GM12891 (cell line): ENCODE data around the gene MED20.

ENCODE experiments used
- POLR2A ChIP-seq: IDR thresholded peaks from 2 replicates; pipeline ENCODE4 v1.6.1; 2011; ENCODE audit warnings: low read depth, low read length, control low read depth
- POLR2AphosphoS5 ChIP-seq: IDR thresholded peaks from 2 replicates; pipeline ENCODE4 v1.6.1; 2011; ENCODE audit warnings: low read depth, low read length, control low read depth

DNA sequence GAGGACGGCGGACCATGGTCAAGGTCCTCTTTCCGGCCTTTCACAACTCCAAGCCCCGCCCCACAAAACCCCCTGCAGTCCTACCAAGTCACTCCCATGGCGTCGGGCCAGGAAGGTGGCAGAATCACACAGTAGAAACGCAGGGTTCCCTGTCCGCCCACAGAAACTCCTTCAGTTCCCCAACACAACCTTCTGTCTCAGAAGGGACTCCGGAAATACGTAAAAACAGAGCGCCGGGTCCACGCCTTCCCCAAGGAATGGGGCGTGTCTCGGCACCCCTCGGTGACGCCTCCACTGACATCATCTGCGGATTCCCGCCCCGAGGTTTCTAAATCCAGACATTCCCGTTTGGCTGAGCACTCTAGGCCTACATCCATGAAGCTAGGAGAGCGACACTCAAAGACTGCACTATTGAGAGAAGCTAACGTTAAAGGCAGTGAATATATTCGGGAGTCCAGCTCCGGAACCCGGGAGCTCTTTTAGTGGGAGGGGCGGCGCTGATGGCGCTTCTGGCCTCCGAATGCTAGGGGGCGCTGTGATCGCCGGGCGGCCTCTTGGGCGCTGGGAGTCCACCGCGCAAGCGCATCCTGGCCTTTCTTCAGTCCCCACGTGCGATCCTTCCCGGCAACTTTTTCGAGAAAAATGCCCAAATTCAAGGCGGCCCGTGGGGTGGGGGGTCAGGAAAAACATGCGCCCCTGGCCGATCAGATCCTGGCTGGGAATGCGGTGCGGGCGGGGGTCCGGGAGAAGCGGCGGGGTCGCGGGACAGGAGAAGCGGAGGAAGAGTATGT is at the start of gene MED20, which contains the start of gene BYSL:
- peak; percentile 35; the same call in 1 of the 2 replicates for TF ChIP-seq POLR2AphosphoS5
- TF ChIP-seq POLR2A: 0 out of 2 replicates have a peak, but pooled peaks have one; percentile 40
